ENCODE data around the gene CDH13.

DNA sequence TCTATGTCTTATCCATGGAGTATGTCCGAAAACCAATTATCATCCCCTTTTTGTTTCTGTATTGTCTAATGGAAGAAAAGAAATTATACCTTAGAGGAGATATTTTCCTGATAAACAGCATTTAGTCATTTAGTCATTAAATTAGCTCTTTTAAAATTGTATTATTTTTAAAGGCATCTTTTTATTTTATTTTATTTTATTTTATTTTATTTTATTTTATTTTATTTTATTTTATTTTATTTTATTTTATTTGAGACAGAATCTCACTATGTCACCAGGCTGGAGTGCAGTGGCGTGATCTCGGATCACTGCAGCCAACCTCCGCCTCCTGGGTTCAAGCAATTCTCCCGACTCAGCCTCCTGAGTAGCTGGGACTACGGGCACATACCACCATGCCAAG is 559.1 kb downstream of the CDH13 start:
- TF ChIP-seq, protein P1, sequence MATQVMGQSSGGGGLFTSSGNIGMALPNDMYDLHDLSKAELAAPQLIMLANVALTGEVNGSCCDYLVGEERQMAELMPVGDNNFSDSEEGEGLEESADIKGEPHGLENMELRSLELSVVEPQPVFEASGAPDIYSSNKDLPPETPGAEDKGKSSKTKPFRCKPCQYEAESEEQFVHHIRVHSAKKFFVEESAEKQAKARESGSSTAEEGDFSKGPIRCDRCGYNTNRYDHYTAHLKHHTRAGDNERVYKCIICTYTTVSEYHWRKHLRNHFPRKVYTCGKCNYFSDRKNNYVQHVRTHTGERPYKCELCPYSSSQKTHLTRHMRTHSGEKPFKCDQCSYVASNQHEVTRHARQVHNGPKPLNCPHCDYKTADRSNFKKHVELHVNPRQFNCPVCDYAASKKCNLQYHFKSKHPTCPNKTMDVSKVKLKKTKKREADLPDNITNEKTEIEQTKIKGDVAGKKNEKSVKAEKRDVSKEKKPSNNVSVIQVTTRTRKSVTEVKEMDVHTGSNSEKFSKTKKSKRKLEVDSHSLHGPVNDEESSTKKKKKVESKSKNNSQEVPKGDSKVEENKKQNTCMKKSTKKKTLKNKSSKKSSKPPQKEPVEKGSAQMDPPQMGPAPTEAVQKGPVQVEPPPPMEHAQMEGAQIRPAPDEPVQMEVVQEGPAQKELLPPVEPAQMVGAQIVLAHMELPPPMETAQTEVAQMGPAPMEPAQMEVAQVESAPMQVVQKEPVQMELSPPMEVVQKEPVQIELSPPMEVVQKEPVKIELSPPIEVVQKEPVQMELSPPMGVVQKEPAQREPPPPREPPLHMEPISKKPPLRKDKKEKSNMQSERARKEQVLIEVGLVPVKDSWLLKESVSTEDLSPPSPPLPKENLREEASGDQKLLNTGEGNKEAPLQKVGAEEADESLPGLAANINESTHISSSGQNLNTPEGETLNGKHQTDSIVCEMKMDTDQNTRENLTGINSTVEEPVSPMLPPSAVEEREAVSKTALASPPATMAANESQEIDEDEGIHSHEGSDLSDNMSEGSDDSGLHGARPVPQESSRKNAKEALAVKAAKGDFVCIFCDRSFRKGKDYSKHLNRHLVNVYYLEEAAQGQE (IDR thresholded peaks at IDR 0.05; ENCODE audit: insufficient read depth in 1 of 2, low read depth in 2 of 2, low read length in 2 of 2) = no peak
- no peak for TF ChIP-seq POLR2AphosphoS5 (IDR thresholded peaks at IDR 0.05; ENCODE audit: low read depth, low read length)
- no peak for TF ChIP-seq TAF1 (IDR thresholded peaks at IDR 0.05; ENCODE audit: borderline replicate concordance, insufficient read depth, low read length)
- TF ChIP-seq SIN3A (IDR thresholded peaks at IDR 0.05; ENCODE audit: borderline replicate concordance, insufficient read depth, low read length) = no peak
